ENCODE data around the gene PRRT3. TPM values are rescaled to one million over a fixed set of nuclear protein-coding genes. Genes with fewer than 3 reads are reported as not detected.

The PRRT3 gene
- total RNA-seq, 1 experiment from 2014 or later: 0.90 TPM

DNA sequence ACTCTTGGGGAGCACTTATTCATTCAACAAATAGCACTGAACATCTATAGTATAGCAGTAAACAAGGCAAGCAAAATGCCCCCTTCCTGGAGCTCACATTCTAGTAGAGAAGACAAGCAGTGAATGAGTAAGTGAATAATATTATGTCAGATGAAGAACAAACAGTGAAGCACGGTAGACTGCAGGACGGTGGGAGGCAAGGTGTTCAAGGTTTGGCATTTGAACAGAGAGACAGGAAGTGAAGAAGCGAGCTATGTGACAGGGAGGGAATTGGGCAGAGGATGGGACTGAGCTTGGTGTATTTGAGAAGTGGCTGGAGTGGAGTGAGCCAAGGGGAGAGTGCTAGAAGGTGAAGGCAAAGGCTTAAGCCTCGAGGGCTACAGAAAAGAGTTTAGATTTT is 17.2 kb downstream of the PRRT3 start:
- Histone ChIP-seq H3K27me3 (ENCODE audit: insufficient read depth, low read depth) (no peaks in the 10 kb centered on the region), H3K4me2 (peak overlapping the region; percentile 99), H3K27ac (no peak overlapping the region), H3K4me3 (peak overlapping the region; percentile 72; the same call in 1 of the 2 replicates), H3F3A (ENCODE audit: insufficient read depth, low read depth) (peaks cover 17% of the 10 kb centered on the region; the same call in 1 of the 2 replicates), H3K4me1 (replicated peaks; ENCODE audit: insufficient read depth) (peaks cover 23% of the 10 kb centered on the region), H3K36me3 (ENCODE audit: low read depth) (peaks cover 21% of the 10 kb centered on the region), H3K9me3 (ENCODE audit: insufficient read depth, low read depth) (no peaks in the 10 kb centered on the region), H3K9me2 (ENCODE audit: insufficient read depth) (no peaks in the 10 kb centered on the region), H2AFZ (no peak overlapping the region), H4K20me1 (ENCODE audit: insufficient read depth) (no peaks in the 10 kb centered on the region), H3K79me2 (ENCODE audit: low read depth) (peaks cover 15% of the 10 kb centered on the region)
- BruUV-seq (replicated peaks): no TSS peak
- TF ChIP-seq, protein P1, sequence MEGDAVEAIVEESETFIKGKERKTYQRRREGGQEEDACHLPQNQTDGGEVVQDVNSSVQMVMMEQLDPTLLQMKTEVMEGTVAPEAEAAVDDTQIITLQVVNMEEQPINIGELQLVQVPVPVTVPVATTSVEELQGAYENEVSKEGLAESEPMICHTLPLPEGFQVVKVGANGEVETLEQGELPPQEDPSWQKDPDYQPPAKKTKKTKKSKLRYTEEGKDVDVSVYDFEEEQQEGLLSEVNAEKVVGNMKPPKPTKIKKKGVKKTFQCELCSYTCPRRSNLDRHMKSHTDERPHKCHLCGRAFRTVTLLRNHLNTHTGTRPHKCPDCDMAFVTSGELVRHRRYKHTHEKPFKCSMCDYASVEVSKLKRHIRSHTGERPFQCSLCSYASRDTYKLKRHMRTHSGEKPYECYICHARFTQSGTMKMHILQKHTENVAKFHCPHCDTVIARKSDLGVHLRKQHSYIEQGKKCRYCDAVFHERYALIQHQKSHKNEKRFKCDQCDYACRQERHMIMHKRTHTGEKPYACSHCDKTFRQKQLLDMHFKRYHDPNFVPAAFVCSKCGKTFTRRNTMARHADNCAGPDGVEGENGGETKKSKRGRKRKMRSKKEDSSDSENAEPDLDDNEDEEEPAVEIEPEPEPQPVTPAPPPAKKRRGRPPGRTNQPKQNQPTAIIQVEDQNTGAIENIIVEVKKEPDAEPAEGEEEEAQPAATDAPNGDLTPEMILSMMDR (conservative IDR thresholded peaks at IDR 0.05): no peak
- no peak for TF ChIP-seq EZH2 (IDR thresholded peaks at IDR 0.05; ENCODE audit: low read depth)
- DNase-seq: no peak
- POLR2A ChIA-PET (ENCODE audit: unreplicated experiment): interaction anchor here (0.6 kb wide), 2 partner anchors 104 to 986 kb away, joined by 3 read pairs; no protein-coding TSS in a partner anchor
- CTCF ChIA-PET: no interaction called here
- intact Hi-C loops (cut with micrococcal nuclease; ENCODE audit: unreplicated experiment): no loop called here

DNA sequence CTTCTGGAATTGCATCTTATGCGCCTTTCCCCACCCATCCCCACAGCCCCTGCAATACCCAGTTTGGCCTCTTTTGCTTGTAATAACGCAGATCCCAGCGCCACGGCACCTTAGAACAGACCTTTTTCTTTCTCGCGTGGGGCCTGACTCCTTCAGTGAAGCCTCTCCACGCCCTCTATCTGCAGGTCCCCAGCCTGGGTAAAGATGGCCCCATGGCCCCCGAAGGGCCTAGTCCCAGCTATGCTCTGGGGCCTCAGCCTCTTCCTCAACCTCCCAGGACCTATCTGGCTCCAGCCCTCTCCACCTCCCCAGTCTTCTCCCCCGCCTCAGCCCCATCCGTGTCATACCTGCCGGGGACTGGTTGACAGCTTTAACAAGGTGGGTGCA is 18.0 kb downstream of the PRRT3 start:
- BruUV-seq (replicated peaks): TSS peak; percentile 64
- CTCF ChIA-PET: interaction anchor here (1.0 kb wide), 1 partner anchor 12 kb away, joined by 3 read pairs; no protein-coding TSS in a partner anchor
- Histone ChIP-seq H3K9me3 (ENCODE audit: insufficient read depth, low read depth) (no peaks in the 10 kb centered on the region), H3K4me2 (peak overlapping the region; percentile 99), H3K4me1 (replicated peaks; ENCODE audit: insufficient read depth) (peaks cover 23% of the 10 kb centered on the region), H3K9me2 (ENCODE audit: insufficient read depth) (no peaks in the 10 kb centered on the region), H3K4me3 (peak overlapping the region; percentile 72), H3K36me3 (ENCODE audit: low read depth) (peaks cover 21% of the 10 kb centered on the region), H2AFZ (peak overlapping the region; percentile 90), H3K79me2 (ENCODE audit: low read depth) (peaks cover 15% of the 10 kb centered on the region), H4K20me1 (ENCODE audit: insufficient read depth) (no peaks in the 10 kb centered on the region), H3F3A (ENCODE audit: insufficient read depth, low read depth) (peaks cover 17% of the 10 kb centered on the region; the same call in 1 of the 2 replicates), H3K27ac (peak overlapping the region; percentile 89), H3K27me3 (ENCODE audit: insufficient read depth, low read depth) (no peaks in the 10 kb centered on the region)
- intact Hi-C loops (cut with micrococcal nuclease; ENCODE audit: unreplicated experiment): no loop called here
- POLR2A ChIA-PET (ENCODE audit: unreplicated experiment): interaction anchor here (0.8 kb wide), 1 partner anchor 18 kb away, joined by 5 read pairs; the partner anchor contains the start of gene IL17RC
- no peak for DNase-seq
- no peak for TF ChIP-seq EZH2 (IDR thresholded peaks at IDR 0.05; ENCODE audit: low read depth)
- TF ChIP-seq, protein P1 (conservative IDR thresholded peaks at IDR 0.05): peak; percentile 38; the same call in 1 of the 2 replicates

DNA sequence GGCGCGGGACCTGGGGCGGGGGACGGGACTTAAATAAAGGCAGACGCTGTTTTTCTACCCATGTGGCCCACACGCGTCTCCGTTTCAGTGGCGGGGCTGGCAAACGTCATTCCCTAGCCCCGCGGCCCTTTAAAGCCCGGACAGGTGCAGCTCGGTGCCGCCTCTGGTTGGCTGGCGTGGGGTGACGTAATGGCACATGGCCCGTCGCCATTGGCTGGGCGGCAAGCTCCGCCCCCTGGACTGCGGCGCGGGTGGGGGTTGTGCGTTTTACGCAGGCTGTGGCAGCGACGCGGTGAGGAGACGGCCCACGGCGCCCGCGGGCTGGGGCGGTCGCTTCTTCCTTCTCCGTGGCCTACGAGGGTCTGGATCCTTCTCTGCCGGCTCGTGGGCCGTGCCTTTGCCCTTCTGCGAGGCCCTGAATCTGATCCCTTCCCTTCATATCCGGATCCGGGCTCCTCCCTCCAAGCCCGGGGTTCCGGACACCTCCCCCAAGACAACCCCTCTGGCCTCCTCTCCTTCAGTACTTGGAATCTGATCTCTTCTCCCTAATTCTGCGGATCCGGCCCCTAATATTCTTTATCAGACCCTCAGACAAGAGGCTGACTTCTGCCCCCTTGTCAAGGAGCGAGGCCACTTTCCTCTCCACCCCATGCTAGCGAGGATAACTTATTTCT is 18.5 kb downstream of the PRRT3 start, which contains the start of gene CRELD1:
Gene CRELD1, plus strand, starts transcription at position 274 of the 674 bp plus-strand sequence. CDS start 605 bp downstream, outside the sequence.
- ChIA-PET POLR2A (ENCODE audit: unreplicated experiment) (interaction anchor here (0.5 to 0.8 kb wide), 5 partner anchors 17 to 292 kb away, joined by 3 to 26 read pairs (median 5); partner anchors contain the start of gene IL17RC), CTCF (interaction anchor here (1.0 kb wide), 1 partner anchor 13 kb away, joined by 3 read pairs; no protein-coding TSS in a partner anchor)
- BruUV-seq (replicated peaks): no TSS peak
- no peaks in the 10 kb centered on the region for H3K9me2 ChIP-seq (ENCODE audit: insufficient read depth)
- peaks cover 21% of the 10 kb centered on the region for H3K36me3 ChIP-seq (ENCODE audit: low read depth)
- no peak for TF ChIP-seq EZH2 (IDR thresholded peaks at IDR 0.05; ENCODE audit: low read depth)
- TF ChIP-seq, protein P1 (conservative IDR thresholded peaks at IDR 0.05): no peak
- DNase-seq: peak; percentile 88 to 96
- H3F3A ChIP-seq (ENCODE audit: insufficient read depth, low read depth): peaks cover 17% of the 10 kb centered on the region; the same call in 1 of the 2 replicates
- H3K4me2 ChIP-seq: peak within 1 kb of the TSS; percentile 99
- H3K79me2 ChIP-seq (ENCODE audit: low read depth): peaks cover 15% of the 10 kb centered on the region
- no peaks in the 10 kb centered on the region for H3K9me3 ChIP-seq (ENCODE audit: insufficient read depth, low read depth)
- intact Hi-C loops (cut with micrococcal nuclease; ENCODE audit: unreplicated experiment): loop anchor here (1.0 to 2.0 kb wide), 3 partner anchors 16 to 141 kb away; partner anchors contain the start of genes ARPC4, IL17RC and TADA3
- H3K4me1 ChIP-seq (replicated peaks; ENCODE audit: insufficient read depth): peaks cover 23% of the 10 kb centered on the region
- peak within 1 kb of the TSS; percentile 89 for H3K27ac ChIP-seq
- H4K20me1 ChIP-seq (ENCODE audit: insufficient read depth): no peaks in the 10 kb centered on the region
- peak within 1 kb of the TSS; percentile 72 for H3K4me3 ChIP-seq
- no peaks in the 10 kb centered on the region for H3K27me3 ChIP-seq (ENCODE audit: insufficient read depth, low read depth)
- peak within 1 kb of the TSS; percentile 90 for H2AFZ ChIP-seq

Measured in PC-9 (cell line).